ENCODE data around the gene PTGIS.

PTGIS gene

DNA sequence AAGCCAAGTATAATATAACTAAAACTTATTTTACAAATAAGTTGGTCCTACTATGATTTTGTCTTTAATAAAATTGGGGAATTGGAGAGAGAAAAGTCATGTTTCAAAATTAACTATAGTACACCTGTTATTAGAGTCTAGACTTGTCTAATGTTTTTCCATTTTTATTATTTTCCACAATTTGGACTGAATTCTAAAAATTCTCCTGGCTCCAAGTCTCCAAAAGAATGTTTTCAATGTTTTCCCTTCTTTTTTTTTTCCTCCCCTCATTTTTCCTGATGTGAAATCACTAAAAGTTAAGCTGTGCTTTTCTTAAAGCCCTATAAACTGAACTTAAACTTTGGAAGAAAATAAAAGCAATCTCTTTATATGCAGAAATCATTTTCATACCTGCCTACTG is 11.3 kb downstream of the PTGIS start:
- no peak for DNase-seq

DNA sequence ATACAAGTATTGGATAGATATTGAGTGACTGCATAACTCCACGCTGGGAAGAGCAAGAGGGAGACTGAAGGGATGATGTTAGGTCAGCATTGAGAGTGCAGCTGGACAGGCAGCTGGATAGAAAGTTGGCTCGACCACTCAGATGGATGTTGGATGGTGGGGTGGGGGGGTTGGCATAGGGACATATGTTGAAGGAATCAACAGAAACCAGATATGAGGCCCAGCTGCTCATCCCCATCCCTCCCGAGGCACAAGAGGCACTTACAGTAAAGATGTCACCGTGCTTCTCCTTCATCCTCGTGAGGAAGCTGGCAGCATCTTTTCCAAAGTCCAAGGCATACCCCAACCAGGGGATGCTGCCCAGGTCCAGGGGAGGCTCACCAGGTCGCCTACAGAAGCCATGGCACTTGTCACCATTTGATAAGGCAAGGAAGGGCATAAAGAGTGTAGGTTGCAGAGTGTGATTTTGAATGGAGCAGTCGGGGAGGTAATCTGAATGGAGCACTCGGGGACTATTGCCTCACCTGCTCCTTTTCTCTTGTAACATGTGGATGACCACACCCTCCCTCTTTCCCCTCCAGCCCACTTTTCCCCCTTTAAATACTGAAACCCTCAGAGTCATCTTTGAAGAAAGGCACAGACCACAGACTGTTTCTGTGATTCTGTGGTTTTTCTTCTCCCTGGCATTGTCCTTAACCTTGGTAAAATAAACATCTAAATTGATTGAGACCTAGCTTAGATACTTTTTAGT is 18.0 kb downstream of the PTGIS start:
- DNase-seq, result no peak

DNA sequence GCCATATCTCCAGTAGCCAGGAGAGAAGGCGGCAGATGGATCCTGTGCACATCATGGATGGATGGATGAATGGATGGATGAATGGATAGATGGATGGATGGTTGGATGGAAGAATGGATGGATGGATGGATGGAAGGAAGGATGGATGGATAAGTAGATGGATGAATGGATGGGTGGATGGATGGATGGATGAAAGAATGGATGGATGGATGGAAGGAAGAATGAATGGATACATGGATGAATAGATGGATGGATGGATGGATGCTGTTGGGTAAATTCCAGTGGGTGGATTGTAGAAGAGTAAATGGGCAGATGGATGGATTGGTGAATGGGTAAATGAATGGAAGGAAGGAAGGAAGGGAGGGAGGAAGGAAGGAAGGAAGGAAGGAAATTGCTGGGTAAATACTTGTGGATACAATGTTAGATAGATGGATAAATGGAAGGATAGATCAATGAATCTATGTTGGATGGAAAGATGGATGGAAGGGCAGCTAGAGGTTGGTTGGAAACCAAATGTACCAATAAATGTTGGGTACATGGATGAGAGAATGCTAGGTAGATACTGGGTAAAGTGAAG is 19.5 kb downstream of the PTGIS start:
- DNase-seq, result no peak

DNA sequence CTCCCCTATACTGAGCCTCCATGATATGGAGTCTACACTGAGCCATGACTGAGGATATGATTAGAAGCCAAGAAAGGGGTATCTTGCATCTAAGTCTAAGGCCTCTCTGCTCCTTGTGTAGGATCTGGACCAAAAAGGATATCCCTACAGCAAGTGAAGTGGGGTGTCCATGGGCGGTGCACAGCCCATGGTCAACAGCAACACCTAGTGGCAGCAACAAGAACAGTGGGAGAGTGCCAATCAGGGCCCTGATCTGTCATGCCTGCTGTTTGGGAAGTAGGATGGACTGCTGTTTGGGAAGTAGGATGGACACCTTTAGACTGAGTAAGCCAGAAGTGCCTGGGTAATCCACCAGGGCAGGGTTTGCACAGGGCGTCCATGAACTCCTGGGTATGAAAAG is 22.4 kb downstream of the PTGIS start:
- no peak for DNase-seq

DNA sequence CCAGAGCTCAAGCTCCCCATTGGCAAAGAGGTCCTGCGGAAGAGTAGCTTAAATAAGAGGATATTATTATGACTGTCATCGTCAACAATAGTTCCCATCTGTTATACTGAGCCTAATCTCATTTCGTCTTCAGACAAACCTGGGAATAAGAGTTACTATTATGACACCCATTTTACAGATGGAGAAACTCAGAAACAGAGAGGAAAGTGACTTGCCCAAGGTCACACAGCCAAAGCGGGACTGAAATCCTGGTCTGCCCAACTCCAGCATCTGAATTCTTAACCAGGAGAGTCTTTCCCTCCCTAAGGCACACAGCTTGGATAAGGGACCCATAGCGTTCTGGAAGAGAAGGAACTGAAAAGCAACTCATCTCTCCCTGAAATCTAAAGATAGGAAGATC is 23.4 kb downstream of the PTGIS start:
- no peak for DNase-seq

DNA sequence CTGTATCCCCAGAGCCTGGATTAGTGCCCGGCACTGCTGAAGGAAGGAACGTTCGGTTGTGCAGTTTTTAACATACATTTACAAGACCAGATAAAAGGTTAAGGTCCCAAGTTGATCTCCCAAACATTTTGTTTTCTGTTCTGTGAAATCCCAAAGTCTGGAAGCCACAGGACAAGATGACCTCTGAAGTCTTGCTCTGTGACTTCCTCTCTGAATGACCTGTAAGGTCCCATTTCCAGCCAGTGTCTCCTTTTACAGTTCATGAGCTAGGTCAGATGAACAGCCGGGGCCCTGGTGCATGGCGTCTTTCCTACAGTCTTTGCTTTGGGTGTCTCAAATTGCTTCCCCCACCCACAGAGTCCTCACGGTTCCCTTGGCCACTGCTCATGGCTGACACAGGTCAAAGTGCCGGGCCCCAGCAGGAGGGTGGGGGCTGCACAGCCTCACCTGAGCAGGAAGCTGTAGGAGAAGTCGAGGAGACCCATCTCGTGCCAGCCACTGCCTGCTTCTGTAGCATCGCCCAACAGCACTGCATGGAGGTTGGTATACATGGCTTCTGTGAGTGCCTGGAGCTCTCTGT is 24.0 kb downstream of the PTGIS start:
- no peak for DNase-seq

DNA sequence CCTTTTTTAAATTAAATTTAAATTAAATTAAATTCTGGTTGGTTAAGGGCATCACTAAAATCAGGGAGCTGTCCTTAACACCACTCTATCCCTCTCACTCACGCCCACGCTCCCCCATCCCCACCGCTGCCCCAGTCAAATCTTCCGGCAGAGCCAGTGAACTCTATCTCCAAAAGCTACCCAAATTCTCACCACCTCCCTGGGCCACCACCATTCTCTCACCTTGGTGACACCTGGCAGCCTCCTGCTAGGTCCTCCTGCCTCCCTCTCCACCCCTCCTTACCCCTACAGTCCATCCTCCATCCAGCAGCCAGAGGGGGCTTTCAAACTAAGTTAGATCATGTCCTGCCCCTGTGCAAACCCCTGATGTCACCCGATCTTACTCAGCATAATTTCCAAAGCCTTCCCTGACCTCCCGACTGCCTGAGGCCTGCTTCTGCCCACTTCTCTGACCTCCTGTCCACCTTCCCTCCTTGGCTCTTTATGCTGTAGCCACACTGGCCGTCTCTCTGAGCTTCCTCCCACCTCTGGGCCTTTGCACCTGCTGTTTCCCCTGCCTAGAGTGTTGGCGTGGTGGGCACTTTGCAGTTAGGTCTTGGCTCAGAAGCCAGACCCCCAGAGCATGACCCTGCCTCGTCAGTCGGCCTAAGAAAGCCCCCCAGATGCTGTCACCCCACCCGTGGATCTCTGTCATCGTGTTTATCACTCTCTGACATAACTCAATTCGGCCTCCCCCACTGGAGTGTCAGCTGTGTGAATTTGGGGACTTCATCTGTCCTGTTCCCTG is 24.7 kb downstream of the PTGIS start:
- no peak for DNase-seq

DNA sequence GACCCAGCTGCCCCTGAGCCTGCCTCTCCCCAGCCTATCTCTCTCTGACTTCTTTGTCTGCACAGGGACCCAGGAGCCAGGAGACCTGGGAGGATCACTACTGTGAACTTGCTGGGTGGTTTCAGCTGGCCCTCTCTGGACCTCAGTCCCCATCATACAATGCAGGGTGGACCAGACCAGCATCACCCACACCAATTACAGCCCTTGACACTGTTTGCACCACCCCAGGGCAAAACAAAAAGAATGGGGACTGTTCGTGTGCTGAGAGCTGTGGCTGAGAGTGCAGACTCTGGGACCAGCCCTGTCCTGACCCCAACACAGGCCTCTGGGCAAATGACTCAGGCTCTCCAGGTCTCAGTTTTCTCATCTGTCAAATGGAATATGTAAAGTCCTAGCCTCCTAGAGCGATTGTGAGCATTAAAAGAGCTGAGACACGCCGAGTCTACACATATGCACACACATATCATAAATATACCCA is 25.4 kb downstream of the PTGIS start:
- no peak for DNase-seq

DNA sequence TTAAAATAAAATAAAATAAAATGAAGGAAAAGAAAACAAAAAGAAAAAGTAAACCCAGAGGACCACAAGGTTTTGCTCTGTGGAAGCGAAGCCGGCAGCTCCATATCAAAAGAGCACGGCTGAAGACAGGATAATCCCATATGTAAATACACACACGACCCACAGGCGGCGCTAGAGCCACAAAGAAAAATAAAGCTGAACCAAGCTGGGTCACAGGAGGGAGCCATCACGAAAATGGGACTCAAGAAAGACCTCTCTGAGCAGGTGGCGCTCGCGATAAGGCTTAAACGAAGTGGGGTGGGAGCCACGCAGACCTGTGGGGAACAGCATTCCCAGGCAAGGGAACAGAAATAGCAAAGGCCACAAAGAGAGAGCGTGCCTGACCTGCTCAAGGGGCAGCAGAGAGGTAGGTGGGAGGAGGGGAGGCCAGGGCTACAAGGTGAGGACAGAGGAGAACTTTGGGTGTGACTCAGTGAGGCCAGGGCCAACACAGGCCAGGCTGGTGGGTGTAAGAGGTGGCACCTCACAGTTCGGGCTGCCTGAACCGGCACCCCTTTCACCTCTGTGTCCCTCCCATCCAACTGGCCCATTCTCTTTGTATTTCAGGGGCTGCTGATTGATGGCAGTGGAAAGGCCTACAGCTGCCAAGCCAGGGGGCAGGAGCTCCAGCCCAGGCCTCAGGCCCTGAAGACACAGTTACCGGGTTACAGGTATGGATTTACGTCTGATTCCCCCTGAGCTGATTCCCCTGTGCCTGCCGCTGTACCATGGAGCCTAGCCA is 26.0 kb downstream of the PTGIS start:
- DNase-seq, result peak; percentile 8

DNA sequence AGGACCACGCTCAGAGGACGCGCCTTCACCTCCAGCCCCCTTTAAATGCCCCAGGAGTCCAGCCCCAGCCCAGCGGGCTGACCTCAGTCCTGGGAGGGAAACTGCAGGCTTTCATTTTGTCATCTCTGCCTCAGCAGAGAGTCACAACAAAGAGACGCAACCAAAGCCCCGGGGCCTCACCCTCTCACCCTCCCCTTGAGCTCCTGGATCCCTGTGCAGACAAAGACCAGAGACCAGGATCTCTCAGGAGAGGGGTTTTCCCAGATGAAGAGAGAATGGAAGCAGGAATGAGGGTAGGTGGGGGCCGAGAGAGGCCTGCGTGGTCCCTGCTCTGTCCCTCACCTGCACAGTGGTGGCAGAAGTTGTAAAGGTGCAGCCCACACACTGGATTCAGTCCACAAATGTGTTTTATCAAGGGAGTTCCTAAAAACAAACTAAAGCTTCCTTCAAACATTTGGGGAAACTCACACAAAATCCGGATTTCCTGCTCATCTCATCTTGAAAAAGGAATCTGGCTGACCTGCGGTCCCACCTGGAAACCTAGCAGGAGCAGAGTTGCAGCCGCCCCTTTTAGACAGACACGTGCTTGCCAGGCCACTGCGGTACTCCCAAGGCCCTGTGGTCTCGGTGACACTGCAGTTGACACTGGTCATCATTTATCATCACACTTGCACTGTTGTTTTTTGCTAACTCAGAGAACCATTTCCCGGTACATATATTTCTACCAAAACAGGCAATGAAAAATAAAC is 27.1 kb downstream of the PTGIS start:
- no peak for DNase-seq

DNA sequence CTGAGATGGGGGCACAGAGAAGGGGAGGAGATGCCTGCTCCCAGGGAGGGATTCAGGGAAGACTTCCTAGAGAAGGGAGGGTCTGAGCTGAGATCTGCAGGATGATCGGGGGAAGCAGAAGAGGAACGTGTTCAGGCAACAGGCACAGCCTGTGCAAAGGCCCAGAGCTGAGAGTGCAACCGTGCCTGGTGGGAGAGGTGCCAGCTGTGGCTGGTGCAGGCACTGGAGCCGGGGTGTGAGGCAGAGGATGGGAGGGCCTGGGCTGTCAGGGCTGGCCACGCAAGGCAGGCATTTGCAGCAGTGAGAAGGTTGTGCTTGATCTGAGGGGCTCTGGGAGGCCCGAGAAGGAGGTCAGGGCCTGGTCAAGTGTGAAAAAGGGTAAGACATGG is 27.7 kb downstream of the PTGIS start:
- no peak for DNase-seq

DNA sequence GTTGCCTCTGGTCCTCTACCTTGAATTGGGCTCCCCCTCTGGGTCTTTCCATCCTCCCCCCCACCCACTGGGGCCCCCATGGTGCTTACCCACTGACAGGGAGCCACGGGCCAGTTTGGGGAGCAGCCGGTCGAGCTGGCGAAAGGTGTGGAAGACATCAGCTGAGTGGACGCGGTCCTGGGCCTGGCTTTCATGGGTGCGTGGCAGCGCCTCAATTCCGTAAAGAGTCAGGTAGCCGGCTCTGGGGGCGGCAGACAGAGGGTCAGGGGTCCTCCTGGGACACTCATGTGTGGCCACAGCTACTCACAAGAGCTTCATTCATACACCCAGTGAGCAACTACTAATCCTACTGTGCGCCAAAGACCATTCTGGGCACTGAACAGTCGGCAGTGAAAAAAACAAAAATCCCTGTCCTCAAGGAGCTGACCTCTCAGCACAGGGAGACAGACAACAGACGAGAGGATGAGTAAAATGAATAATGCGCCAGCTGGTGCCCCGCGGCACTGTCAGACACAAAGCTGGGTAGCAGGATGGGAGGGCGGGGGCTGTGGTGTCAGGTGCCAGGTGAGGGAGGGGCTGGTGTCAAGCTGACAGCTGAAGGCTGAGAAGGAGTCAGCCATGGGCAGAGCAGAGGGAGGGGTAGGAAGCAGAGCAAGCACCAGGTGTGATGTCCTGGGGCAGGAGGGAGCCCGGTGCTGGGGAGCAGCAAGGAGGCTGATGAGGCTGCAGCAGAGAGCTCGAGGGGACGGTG is 28.3 kb downstream of the PTGIS start:
- no peak for DNase-seq

DNA sequence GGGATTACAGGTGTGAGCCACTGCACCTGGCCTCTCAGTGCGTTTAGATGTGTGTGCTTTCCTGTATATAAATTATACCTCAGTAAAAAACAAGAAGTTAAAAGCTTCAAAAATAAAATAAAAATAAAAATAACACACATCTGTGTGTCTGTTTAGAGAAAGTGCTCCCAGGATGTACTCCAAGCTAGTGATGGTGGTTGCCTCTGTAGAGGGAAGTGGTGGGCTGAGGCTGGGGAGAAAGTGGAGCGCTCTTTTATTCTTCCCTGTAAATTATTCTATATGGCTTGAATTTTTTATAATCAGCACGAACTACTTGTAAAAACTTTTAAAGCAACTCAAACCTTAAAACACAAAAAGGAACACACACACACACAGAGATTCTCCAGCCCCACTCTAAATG is 29.0 kb downstream of the PTGIS start:
- no peak for DNase-seq

DNA sequence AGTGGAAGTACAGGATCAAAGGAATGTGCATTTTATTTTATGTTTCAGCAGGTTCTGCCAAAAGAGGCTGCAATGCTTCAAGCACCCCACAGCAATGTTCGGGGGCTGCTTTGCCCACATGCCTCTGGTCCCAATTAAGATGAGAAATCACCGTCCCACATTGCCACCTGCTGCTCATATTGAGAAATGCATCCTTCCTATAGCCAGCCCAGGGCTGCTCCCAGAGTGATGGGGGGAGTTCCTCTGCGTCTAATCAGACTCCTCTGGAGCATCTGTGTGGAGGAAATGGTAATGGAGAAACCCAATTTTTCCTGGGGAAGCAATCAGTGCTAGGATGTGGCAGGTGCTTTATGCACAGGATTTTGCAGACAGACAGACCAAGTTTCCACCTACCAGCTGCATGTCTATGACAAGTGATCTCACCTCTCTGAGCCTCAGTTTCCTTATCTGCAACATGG is 33.7 kb downstream of the PTGIS start:
- no peak for DNase-seq

DNA sequence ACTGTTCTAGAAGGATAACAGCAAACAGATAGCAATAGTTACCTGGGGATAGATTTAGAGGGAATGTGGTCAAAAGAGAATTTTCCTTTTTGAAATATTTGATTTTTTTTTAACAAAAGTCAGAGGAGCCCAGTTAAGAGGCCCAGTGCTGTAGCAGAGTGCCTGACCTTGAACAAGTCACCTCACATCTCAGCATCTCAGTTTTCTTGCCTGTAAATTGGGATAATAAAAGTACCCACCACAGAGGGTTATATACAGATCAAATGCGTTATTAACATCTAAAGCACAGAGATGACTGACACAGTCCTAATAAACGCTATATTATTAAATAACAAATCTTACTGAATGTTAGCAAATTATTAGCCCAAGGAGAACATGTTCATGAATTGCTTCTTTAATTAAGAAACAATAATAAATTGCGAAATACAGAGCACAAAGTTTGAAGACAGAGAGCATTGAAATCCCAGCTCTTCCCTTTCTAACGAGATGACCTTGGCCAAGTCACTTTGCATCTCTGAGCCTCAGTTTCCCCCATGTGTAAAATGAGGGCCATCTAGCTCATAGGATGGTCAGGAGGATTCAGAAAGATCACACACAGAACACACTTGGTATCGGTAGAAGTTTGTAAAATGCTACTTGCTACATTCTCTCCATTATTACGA is 35.5 kb downstream of the PTGIS start:
- DNase-seq, result no peak

DNA sequence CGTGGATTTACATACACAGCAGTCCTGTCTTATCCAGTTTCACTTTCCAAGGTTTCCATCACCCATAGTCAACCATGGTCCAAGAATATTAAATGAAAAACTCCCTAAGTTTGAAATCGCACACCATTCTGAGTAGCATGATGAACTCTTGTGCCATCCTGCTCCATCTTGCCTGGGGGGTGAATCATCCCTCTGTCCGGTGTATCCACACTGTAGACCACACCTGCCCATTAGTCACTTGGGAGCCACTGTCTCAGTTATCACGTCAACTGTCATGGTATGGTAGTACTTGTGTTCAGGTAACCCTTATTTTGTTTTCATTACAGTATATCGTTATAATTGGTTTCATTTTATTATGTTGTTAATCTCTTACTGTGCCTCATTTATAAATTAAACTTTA is 38.5 kb downstream of the PTGIS start:
- DNase-seq, result no peak

DNA sequence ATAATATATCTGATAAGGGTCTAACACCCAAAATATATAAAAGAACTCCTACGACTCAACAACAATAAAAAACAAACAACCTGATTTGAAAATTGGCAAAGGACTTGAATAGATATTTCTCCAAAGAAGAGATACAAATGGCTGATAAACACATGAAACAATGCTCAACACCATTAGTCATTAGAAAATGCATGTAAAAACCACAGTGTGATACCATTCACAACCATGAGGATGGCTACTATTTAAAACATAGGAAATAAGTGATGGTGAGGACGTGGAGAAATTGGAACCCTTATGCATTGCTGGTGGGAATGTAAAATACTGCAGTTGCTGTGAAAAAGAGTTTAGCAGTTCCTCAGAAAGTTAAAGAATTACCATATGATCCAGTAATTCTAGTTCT is 41.4 kb downstream of the PTGIS start:
- no peak for DNase-seq

DNA sequence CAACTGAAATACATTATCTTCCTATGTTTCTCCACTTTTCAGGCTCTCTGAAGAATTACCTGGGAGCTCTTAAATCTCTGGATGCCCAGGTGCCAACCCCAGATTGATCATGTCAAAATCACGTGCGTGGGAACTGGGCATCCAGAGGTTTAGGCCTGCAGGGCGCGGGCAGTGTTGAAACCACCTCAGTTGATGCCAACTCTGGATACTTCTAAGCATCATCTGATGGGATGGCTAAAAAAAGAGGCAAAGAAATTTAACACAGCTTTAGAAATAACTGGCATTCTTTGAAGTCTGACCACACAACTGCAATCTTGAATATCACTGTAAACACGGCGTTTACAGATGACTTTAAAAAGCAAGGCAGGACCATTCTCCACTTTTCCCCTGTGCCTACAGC is 41.9 kb downstream of the PTGIS start:
- DNase-seq, result no peak

DNA sequence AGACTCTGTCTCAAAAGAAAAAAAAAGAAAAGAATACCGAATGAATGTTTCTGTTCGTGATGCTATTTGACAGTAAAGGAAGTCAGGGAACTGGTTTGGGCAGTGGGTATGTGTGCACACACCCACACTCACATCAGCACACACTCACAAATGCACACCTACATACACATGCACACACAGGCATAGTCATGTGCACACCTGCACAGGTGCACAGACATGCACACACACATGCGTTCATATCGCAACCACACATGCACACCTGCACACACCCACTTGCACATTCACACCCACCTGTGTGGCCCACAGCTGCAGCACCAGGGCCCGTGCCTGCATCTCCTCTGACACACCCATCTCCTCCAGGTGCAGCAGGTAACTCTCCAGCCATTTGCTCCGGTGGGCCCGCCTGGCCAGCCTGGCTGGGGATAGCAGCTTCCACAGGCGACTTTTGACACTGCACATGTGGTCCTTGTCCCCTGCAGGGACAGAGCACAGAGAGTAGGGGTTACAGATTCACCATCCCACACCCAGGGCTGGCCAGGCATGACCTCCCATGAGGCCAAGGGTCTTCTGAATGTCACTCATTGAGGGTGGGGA is 44.1 kb downstream of the PTGIS start:
- no peak for DNase-seq

DNA sequence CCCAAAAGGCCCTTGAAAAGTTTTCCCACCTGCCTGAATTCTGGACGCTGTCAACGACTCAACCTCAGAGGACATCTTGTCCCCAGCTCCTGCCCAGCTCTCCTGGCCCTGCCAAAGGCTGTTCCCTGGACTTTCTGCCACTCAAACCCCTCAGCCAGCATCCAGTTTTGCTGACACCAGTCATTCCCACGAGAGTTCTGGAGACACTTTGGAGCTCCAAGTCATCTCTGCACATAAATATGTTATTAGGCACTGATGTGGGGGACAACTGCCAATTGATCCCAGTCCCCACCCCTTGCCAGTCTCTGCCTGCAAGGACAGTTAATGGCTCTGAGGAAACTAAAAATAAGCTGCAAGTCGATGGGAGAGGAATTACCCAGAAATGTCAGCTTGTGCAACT is 46.6 kb downstream of the PTGIS start:
- DNase-seq, result no peak

Measured in NCI-H187 treated with DMSO at 0.1 percent for 48 hours (cell line).